ENCODE results near the gene BCL2L13.

The BCL2L13 gene, protein sequence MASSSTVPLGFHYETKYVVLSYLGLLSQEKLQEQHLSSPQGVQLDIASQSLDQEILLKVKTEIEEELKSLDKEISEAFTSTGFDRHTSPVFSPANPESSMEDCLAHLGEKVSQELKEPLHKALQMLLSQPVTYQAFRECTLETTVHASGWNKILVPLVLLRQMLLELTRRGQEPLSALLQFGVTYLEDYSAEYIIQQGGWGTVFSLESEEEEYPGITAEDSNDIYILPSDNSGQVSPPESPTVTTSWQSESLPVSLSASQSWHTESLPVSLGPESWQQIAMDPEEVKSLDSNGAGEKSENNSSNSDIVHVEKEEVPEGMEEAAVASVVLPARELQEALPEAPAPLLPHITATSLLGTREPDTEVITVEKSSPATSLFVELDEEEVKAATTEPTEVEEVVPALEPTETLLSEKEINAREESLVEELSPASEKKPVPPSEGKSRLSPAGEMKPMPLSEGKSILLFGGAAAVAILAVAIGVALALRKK

DNA sequence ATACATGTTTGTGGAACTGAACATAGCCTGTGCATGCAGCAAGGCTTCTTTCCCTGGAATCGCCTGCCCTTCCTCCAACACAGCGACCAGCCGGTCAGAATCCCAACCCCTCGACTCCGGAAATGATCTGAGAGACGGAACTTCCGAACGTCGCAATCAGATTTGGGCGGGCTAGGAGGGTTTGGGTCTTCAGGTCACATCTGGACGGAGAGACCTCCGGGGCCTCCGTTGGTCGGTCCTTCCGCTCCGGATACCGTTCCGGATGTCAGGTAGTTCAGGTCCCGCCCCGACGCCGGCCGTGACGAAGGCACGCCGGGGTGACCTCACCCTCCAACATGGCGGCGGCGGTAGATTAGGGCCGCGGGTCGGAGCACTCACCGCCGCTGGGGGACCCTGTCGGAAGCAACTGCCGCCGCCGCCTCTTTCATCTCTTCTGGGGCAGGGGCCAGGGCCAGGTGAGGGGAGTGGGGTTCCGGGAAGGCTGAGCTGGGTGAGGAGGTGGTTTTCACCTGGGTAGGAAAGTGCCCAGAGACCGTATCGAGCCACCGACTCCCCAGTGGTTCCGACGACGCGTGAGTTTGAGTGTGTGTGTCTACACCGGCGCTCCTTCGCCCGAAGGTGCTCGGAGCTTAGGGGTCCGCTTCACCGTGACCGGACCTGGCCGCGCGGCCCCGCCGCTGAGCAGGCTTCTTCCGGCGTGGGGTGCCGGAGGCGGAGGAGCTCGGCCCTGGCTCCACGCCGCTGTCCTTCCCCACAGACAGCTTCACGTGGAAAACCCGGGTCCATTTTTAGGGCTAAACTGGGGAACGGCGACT, at the start of gene BCL2L13:
Gene BCL2L13, plus strand, starts transcription at position 326 of the 815 bp plus-strand sequence. CDS start 16,955 bp downstream, outside the sequence.
- peak within 1 kb of the TSS; percentile 92 for H3K4me3 ChIP-seq (ENCODE audit: low read depth, low read length)
- ChIA-PET CTCF (interaction anchor here (0.6 to 1.9 kb wide), 5 partner anchors 89 to 147 kb away, joined by 3 to 5 read pairs (median 4); no protein-coding TSS in a partner anchor), POLR2A (interaction anchor here (0.7 to 1.0 kb wide), 3 partner anchors 9 to 33 kb away, joined by 3 to 4 read pairs (median 4); no protein-coding TSS in a partner anchor)
- DNase-seq (ENCODE audit: low read depth, low spot score): no peak
- TF ChIP-seq, protein P1, sequence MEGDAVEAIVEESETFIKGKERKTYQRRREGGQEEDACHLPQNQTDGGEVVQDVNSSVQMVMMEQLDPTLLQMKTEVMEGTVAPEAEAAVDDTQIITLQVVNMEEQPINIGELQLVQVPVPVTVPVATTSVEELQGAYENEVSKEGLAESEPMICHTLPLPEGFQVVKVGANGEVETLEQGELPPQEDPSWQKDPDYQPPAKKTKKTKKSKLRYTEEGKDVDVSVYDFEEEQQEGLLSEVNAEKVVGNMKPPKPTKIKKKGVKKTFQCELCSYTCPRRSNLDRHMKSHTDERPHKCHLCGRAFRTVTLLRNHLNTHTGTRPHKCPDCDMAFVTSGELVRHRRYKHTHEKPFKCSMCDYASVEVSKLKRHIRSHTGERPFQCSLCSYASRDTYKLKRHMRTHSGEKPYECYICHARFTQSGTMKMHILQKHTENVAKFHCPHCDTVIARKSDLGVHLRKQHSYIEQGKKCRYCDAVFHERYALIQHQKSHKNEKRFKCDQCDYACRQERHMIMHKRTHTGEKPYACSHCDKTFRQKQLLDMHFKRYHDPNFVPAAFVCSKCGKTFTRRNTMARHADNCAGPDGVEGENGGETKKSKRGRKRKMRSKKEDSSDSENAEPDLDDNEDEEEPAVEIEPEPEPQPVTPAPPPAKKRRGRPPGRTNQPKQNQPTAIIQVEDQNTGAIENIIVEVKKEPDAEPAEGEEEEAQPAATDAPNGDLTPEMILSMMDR (IDR thresholded peaks at IDR 0.05; ENCODE audit: insufficient read depth, low read length, missing control alignments): no peak

DNA sequence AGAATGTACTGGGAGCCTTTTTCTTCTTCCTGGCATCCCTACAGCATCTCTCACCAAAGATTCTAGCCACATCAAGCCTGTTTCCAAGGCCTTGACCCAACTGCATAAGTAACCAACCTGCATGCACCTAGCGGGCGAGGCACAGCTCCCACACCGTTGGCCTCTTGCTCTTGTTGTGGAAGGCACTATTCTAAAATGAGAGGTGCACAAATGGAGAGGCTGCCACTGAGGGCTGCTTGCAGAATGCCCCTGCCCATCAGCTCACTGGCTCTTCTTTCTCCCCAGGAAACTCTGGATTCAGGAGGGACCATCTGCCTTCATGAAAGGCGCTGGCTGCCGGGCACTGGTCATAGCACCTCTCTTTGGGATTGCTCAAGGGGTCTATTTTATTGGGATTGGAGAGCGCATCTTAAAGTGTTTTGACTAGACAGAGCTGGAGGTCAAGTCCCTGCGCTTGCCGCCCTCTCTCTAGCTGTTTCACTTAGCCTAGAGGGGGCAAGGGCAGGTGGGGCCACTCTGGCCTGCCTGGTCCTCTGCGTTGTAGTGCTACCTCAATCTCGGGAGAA, 48.7 kb upstream of the BCL2L13 start:
- no peak for DNase-seq (ENCODE audit: low read depth, low spot score)
- ChIA-PET CTCF (no interaction called here), POLR2A (no interaction called here)
- TF ChIP-seq, protein P1 (IDR thresholded peaks at IDR 0.05; ENCODE audit: insufficient read depth, low read length, missing control alignments): no peak
- no peak overlapping the region for H3K4me3 ChIP-seq (ENCODE audit: low read depth, low read length)

DNA sequence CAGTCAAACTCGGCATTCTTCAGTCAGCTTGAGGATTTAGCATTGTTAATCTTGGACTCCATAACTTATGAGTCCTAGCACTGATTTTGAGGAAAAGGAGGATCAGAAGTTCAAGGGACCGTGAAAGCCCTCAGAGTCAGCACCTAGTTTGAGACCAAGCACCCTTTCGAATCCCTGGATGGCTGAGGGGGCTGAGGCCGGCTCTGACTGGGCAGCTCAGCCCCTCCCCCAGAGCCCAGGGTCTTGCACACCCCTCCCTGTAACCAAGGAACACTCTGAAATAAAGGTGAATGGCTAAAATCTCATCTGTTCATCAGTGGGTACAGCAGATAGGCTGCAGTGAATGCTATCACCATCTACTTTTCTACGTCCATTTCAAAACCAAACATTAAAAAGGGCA, 48.0 kb upstream of the BCL2L13 start:
- CTCF ChIA-PET: no interaction called here
- TF ChIP-seq, protein P1 (IDR thresholded peaks at IDR 0.05; ENCODE audit: insufficient read depth, low read length, missing control alignments): no peak
- H3K4me3 ChIP-seq (ENCODE audit: low read depth, low read length): no peak overlapping the region
- POLR2A ChIA-PET: no interaction called here
- no peak for DNase-seq (ENCODE audit: low read depth, low spot score)

DNA sequence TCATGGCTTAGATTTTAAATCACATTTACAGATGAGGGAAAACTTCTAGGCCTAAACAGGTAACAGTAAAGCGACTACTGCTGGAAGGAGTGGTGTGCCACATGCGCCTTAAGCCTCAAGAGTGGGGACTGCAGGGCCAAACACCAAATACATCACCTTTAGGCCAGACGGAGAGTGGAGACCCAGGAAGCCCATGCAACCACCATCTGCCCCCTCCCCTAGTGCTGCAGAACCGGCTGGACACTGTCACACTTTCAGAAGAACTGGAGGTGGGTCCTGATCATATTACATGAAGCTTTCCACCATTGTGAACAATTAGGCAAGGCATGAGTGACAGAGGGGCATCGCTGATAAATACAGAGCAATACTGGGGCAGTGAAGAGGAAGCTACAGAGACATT, 46.4 kb upstream of the BCL2L13 start:
- POLR2A ChIA-PET: no interaction called here
- CTCF ChIA-PET: no interaction called here

DNA sequence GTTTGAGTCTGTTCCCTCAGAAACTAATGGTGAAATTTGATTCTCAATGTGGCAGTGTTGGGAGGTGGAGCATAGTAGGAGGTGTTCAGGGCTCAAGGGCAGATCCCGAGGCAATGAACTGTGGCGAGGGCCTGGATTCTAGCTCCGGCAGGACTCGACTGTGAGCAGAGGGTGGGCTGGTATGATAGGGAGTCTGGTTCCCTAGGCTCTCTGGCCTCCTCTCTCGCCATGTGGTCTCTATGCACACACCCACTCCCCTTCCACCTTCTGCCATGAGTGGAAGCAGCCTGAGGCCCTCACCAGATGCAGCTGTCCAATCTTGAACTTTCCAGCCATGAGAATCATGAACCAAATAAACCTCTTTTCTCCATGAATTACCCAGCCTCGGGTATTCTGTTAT, 42.3 kb upstream of the BCL2L13 start:
- TF ChIP-seq, protein P1 (IDR thresholded peaks at IDR 0.05; ENCODE audit: insufficient read depth, low read length, missing control alignments): no peak
- ChIA-PET CTCF (interaction anchor here (1.6 kb wide), 1 partner anchor 424 kb away, joined by 4 read pairs; no protein-coding TSS in a partner anchor), POLR2A (interaction anchor here (0.7 kb wide), 1 partner anchor 30 kb away, joined by 3 read pairs; no protein-coding TSS in a partner anchor)
- no peak for DNase-seq (ENCODE audit: low read depth, low spot score)
- no peak overlapping the region for H3K4me3 ChIP-seq (ENCODE audit: low read depth, low read length)

More for the DNA sequence above, 46.4 kb upstream of the BCL2L13 start:
- no peak for DNase-seq (ENCODE audit: low read depth, low spot score)
- no peak overlapping the region for H3K4me3 ChIP-seq (ENCODE audit: low read depth, low read length)
- TF ChIP-seq, protein P1 (IDR thresholded peaks at IDR 0.05; ENCODE audit: insufficient read depth, low read length, missing control alignments): no peak
